BJ (cell line): ENCODE measurements around the gene ZNF423. TPM values are rescaled to one million over a fixed set of nuclear protein-coding genes. Genes with fewer than 3 reads are reported as not detected.

Experiments used
- CTCF ChIA-PET: fragments of 350-600 bp; formaldehyde crosslinking; extraction: SDS; loops from one replicate; lab custom pipeline; 2021; ENCODE audit warnings: antibody characterized with exemption, inconsistent platforms; lab: Yijun Ruan, JAX
- POLR2A ChIA-PET: fragments of 300-600 bp; sonication (Branson Sonifier 250); formaldehyde crosslinking; extraction: SDS; loops from one replicate; lab custom pipeline; 2021; ENCODE audit warnings: antibody characterized with exemption; lab: Charles Lee
- DNase-seq: peaks from one replicate; pipeline ENCODE4 v3.0.0-alpha.2; 2011; ENCODE audit warnings: low read depth
- H3K27me3 ChIP-seq: 2 replicates; pipeline ENCODE4 v1.6.0; 2011; ENCODE audit warnings: low read length; ENCODE audit not compliant: control insufficient read depth, insufficient read depth
- H3K36me3 ChIP-seq: 2 replicates; pipeline ENCODE4 v1.5.1; 2011; ENCODE audit warnings: low read length; ENCODE audit not compliant: control insufficient read depth, insufficient read depth
- H3K4me3 ChIP-seq: 2 replicates; pipeline ENCODE4 v1.5.1; 2011; ENCODE audit warnings: low read depth, mild to moderate bottlenecking, control low read depth, low read length
- CTCF ChIP-seq: IDR thresholded peaks from 2 replicates; pipeline ENCODE4 v1.5.1; 2011; ENCODE audit warnings: low read depth, mild to moderate bottlenecking, control low read depth, inconsistent platforms, low read length, moderate library complexity; ENCODE audit not compliant: insufficient read depth
- polyA plus RNA-seq: library from polyadenylated mRNA; depleted of rRNA; stranded (reverse); fragments of >200 nt; gene quantifications from 2 replicates; pipeline ENCODE4 v1.2.3, GENCODE V29; 2011

The ZNF423 gene
- polyA plus RNA-seq, 1 experiment, result 0.22 TPM

- Histone ChIP-seq H3K27me3 (no peaks in the 10 kb centered on the region), H3K4me3 (no peak overlapping the region), H3K36me3 (no peaks in the 10 kb centered on the region)
- ChIA-PET POLR2A (no interaction called here), CTCF (no interaction called here)
- TF ChIP-seq CTCF, result no peak
- DNase-seq, result no peak
Observed at GRCh38 chr16:49539758-49540157, 316.2 kb downstream of the ZNF423 start.

GRCh38 chr16:49537924-49538459, 317.9 kb downstream of the ZNF423 start:
- CTCF ChIA-PET, result no interaction called here

GRCh38 chr16:49534901-49535610, 320.9 kb downstream of the ZNF423 start:
- DNase-seq, result no peak
- Histone ChIP-seq H3K27me3 (no peaks in the 10 kb centered on the region), H3K4me3 (no peak overlapping the region), H3K36me3 (no peaks in the 10 kb centered on the region)
- POLR2A ChIA-PET, result no interaction called here
- CTCF ChIA-PET, result no interaction called here
- TF ChIP-seq CTCF, result no peak

More at GRCh38 chr16:49537924-49538459, 317.9 kb downstream of the ZNF423 start:
- no peak overlapping the region for H3K4me3 ChIP-seq
- no peaks in the 10 kb centered on the region for H3K27me3 ChIP-seq
- TF ChIP-seq CTCF, result no peak
- POLR2A ChIA-PET, result no interaction called here
- no peak for DNase-seq
- no peaks in the 10 kb centered on the region for H3K36me3 ChIP-seq

GRCh38 chr16:49533422-49533821, 322.5 kb downstream of the ZNF423 start:
- DNase-seq, result no peak
- H3K27me3 ChIP-seq, result no peaks in the 10 kb centered on the region
- POLR2A ChIA-PET, result no interaction called here
- no peaks in the 10 kb centered on the region for H3K36me3 ChIP-seq
- no peak for TF ChIP-seq CTCF
- CTCF ChIA-PET, result no interaction called here
- H3K4me3 ChIP-seq, result no peak overlapping the region

GRCh38 chr16:49532873-49533272, 323.0 kb downstream of the ZNF423 start:
- no peak for DNase-seq
- no peaks in the 10 kb centered on the region for H3K27me3 ChIP-seq
- H3K36me3 ChIP-seq, result no peaks in the 10 kb centered on the region
- TF ChIP-seq CTCF, result no peak
- ChIA-PET CTCF (no interaction called here), POLR2A (no interaction called here)
- no peak overlapping the region for H3K4me3 ChIP-seq
